HepG2 (cell line): Measurements from ENCODE around the gene KCNIP4.

ENCODE experiments used
- AHR ChIP-seq: IDR thresholded peaks from 2 replicates; pipeline ENCODE4 v1.6.1; 2018; ENCODE audit warnings: missing genetic modification reagents, missing compliant biosample characterization
- GLMP ChIP-seq: sonication (generic); formaldehyde crosslinking; IDR thresholded peaks from 2 replicates; pipeline ENCODE4 v1.9.0; 2021; ENCODE audit warnings: missing genetic modification reagents, mild to moderate bottlenecking, borderline replicate concordance
- HMG20B ChIP-seq: conservative IDR thresholded peaks from 2 replicates; pipeline ENCODE4 v1.6.1; 2016; ENCODE audit warnings: missing genetic modification reagents, missing compliant biosample characterization
- MXD4 ChIP-seq: IDR thresholded peaks from 2 replicates; pipeline ENCODE4 v1.6.1; 2016; ENCODE audit warnings: mild to moderate bottlenecking, missing biosample characterization, missing genetic modification reagents
- NR2C2 ChIP-seq: sonication (generic); formaldehyde crosslinking; IDR thresholded peaks from 2 replicates; pipeline ENCODE4 v1.4.0; 2020; ENCODE audit warnings: missing genetic modification reagents, mild to moderate bottlenecking, moderate library complexity, borderline replicate concordance
- RBAK ChIP-seq: sonication (generic); formaldehyde crosslinking; IDR thresholded peaks from 2 replicates; pipeline ENCODE4 v1.5.1; 2020; ENCODE audit warnings: mild to moderate bottlenecking, missing genetic modification reagents
- ZNF644 ChIP-seq: IDR thresholded peaks from 2 replicates; pipeline ENCODE4 v1.6.1; 2016; ENCODE audit warnings: low read depth
- ZNF766 ChIP-seq: sonication (generic); formaldehyde crosslinking; IDR thresholded peaks from 2 replicates; pipeline ENCODE4 v1.5.0; 2020; ENCODE audit warnings: missing genetic modification reagents, borderline replicate concordance
- TF ChIP-seq, protein P1 (sequence below), 2 experiments: IDR thresholded peaks; 2 replicates each; pipeline ENCODE4 v1.6.1; 2011 to 2012; ENCODE audit warnings: low read length in 2 of 2, borderline replicate concordance in 1 of 2, low read depth in 1 of 2, mild to moderate bottlenecking in 1 of 2, moderate library complexity in 1 of 2
- TF ChIP-seq, protein P2 (sequence below): sonication (generic); formaldehyde crosslinking; IDR thresholded peaks from 2 replicates; pipeline ENCODE4 v1.4.0; 2020; ENCODE audit warnings: missing genetic modification reagents

- TF ChIP-seq RBAK (CRISPR knock-in tag), result no peak
- TF ChIP-seq ZNF766 (CRISPR knock-in tag), result no peak
- no peak for TF ChIP-seq GLMP (CRISPR knock-in tag)
- TF ChIP-seq, protein P1, sequence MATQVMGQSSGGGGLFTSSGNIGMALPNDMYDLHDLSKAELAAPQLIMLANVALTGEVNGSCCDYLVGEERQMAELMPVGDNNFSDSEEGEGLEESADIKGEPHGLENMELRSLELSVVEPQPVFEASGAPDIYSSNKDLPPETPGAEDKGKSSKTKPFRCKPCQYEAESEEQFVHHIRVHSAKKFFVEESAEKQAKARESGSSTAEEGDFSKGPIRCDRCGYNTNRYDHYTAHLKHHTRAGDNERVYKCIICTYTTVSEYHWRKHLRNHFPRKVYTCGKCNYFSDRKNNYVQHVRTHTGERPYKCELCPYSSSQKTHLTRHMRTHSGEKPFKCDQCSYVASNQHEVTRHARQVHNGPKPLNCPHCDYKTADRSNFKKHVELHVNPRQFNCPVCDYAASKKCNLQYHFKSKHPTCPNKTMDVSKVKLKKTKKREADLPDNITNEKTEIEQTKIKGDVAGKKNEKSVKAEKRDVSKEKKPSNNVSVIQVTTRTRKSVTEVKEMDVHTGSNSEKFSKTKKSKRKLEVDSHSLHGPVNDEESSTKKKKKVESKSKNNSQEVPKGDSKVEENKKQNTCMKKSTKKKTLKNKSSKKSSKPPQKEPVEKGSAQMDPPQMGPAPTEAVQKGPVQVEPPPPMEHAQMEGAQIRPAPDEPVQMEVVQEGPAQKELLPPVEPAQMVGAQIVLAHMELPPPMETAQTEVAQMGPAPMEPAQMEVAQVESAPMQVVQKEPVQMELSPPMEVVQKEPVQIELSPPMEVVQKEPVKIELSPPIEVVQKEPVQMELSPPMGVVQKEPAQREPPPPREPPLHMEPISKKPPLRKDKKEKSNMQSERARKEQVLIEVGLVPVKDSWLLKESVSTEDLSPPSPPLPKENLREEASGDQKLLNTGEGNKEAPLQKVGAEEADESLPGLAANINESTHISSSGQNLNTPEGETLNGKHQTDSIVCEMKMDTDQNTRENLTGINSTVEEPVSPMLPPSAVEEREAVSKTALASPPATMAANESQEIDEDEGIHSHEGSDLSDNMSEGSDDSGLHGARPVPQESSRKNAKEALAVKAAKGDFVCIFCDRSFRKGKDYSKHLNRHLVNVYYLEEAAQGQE (IDR thresholded peaks at IDR 0.05; ENCODE audit: borderline replicate concordance in 1 of 2, low read depth in 1 of 2, low read length in 2 of 2), result no peak
- TF ChIP-seq HMG20B (CRISPR knock-in tag), result no peak
- TF ChIP-seq ZNF644 (CRISPR knock-in tag), result no peak
- TF ChIP-seq MXD4 (CRISPR knock-in tag), result no peak
- no peak for TF ChIP-seq NR2C2
- TF ChIP-seq, protein P2, sequence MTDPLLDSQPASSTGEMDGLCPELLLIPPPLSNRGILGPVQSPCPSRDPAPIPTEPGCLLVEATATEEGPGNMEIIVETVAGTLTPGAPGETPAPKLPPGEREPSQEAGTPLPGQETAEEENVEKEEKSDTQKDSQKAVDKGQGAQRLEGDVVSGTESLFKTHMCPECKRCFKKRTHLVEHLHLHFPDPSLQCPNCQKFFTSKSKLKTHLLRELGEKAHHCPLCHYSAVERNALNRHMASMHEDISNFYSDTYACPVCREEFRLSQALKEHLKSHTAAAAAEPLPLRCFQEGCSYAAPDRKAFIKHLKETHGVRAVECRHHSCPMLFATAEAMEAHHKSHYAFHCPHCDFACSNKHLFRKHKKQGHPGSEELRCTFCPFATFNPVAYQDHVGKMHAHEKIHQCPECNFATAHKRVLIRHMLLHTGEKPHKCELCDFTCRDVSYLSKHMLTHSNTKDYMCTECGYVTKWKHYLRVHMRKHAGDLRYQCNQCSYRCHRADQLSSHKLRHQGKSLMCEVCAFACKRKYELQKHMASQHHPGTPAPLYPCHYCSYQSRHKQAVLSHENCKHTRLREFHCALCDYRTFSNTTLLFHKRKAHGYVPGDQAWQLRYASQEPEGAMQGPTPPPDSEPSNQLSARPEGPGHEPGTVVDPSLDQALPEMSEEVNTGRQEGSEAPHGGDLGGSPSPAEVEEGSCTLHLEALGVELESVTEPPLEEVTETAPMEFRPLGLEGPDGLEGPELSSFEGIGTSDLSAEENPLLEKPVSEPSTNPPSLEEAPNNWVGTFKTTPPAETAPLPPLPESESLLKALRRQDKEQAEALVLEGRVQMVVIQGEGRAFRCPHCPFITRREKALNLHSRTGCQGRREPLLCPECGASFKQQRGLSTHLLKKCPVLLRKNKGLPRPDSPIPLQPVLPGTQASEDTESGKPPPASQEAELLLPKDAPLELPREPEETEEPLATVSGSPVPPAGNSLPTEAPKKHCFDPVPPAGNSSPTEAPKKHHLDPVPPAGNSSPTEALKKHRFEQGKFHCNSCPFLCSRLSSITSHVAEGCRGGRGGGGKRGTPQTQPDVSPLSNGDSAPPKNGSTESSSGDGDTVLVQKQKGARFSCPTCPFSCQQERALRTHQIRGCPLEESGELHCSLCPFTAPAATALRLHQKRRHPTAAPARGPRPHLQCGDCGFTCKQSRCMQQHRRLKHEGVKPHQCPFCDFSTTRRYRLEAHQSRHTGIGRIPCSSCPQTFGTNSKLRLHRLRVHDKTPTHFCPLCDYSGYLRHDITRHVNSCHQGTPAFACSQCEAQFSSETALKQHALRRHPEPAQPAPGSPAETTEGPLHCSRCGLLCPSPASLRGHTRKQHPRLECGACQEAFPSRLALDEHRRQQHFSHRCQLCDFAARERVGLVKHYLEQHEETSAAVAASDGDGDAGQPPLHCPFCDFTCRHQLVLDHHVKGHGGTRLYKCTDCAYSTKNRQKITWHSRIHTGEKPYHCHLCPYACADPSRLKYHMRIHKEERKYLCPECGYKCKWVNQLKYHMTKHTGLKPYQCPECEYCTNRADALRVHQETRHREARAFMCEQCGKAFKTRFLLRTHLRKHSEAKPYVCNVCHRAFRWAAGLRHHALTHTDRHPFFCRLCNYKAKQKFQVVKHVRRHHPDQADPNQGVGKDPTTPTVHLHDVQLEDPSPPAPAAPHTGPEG (CRISPR knock-in tag), result no peak
- TF ChIP-seq AHR (CRISPR knock-in tag), result no peak
Measured at GRCh38 chr4:20816287-20816686, 1132.3 kb downstream of the KCNIP4 start.
